A549 treated with RU486 at 1 μM for 4 hours (cell line): ENCODE data around the gene ZNF641. TPM values are rescaled to one million over a fixed set of nuclear protein-coding genes. Genes with fewer than 3 reads are reported as not detected.

Experiments
- total RNA-seq: library from RNA; stranded (reverse); fragments of 200-300 nt; extraction: Qiagen RNA extraction; gene quantifications from 5 replicates; pipeline ENCODE4 v1.2.3, GENCODE V29; 2022; ENCODE audit warnings: low read depth

The ZNF641 gene
- 5.1 to 8.1 TPM (median 6.3 TPM) in 5 replicates for total RNA-seq

GRCh38 chr12:48350249-48351021 lies at the start of gene ZNF641:
Gene ZNF641, minus strand, starts transcription at chr12:48350919. Its CDS starts 2,829 bp downstream, at chr12:48348090.

Other genes starting within 250 kb of the ZNF641 start
- 9.1 to 15.7 TPM (median 12.7 TPM) in 5 replicates for gene SENP1, start 244.8 kb downstream of the ZNF641 start, total RNA-seq
- gene PFKM, start 231.6 kb downstream of the ZNF641 start, total RNA-seq: 24.4 to 28.3 TPM (median 27.2 TPM) in 5 replicates
- gene ASB8, start 193.4 kb downstream of the ZNF641 start, total RNA-seq: 11.6 to 17.6 TPM (median 13.3 TPM) in 5 replicates
- gene CCDC184, start 167.3 kb downstream of the ZNF641 start, total RNA-seq: 3.0 to 3.4 TPM (median 3.3 TPM) in 5 replicates
- not detected in 5 replicates for gene OR10AD1, start 147.6 kb downstream of the ZNF641 start, total RNA-seq
- not detected in 5 replicates for gene ANP32D, start 121.6 kb upstream of the ZNF641 start, total RNA-seq
- not detected in 5 replicates for gene C12orf54, start 131.6 kb upstream of the ZNF641 start, total RNA-seq
- not detected in 5 replicates for gene OR8S1, start 174.7 kb upstream of the ZNF641 start, total RNA-seq
- not detected in 5 replicates for gene LALBA, start 219.1 kb upstream of the ZNF641 start, total RNA-seq